Activated CD8-positive, alpha-beta memory T cell treated with anti-CD3 and anti-CD28 coated beads, Interleukin-2, amount 50 U/mL, for 4 hours (primary cell): ENCODE results near the gene CHKA.
"Not testable (repeated sequence)": the region's sequence is repeated elsewhere in the genome, so short reads cannot be mapped to it uniquely, and the experiment has no call there.

ENCODE experiments used
- DNase-seq: peaks from one replicate; pipeline ENCODE4 v3.0.0-alpha.2; 2020

The CHKA gene

GRCh38 chr11:68115285-68115684, 5.9 kb downstream of the CHKA start:
- no peak for DNase-seq

GRCh38 chr11:68113986-68114385, 7.2 kb downstream of the CHKA start:
- DNase-seq = no peak

GRCh38 chr11:68107689-68108088, 13.5 kb downstream of the CHKA start:
- DNase-seq = no peak

- no peak for DNase-seq
Measured at GRCh38 chr11:68106165-68106940, 14.8 kb downstream of the CHKA start.

GRCh38 chr11:68099474-68100405, 21.4 kb downstream of the CHKA start:
- peak; percentile 44 for DNase-seq

- DNase-seq = no peak
Measured at GRCh38 chr11:68099057-68099456, 22.1 kb downstream of the CHKA start.

GRCh38 chr11:68096962-68097361, 24.2 kb downstream of the CHKA start:
- no peak for DNase-seq

GRCh38 chr11:68093565-68093964, 27.6 kb downstream of the CHKA start:
- no peak for DNase-seq

- not testable (repeated sequence) for DNase-seq
Measured at GRCh38 chr11:68092946-68093345, 28.2 kb downstream of the CHKA start.

- DNase-seq = no peak
Measured at GRCh38 chr11:68092411-68092810, 28.8 kb downstream of the CHKA start.

GRCh38 chr11:68090706-68091105, 30.5 kb downstream of the CHKA start:
- DNase-seq = no peak

GRCh38 chr11:68090287-68090686, 30.9 kb downstream of the CHKA start:
- no peak for DNase-seq

GRCh38 chr11:68089679-68090078, 31.5 kb downstream of the CHKA start:
- no peak for DNase-seq

GRCh38 chr11:68083517-68083916, 37.7 kb downstream of the CHKA start:
- DNase-seq = no peak

GRCh38 chr11:68082481-68082880, 38.7 kb downstream of the CHKA start:
- DNase-seq = no peak

GRCh38 chr11:68081691-68082090, 39.5 kb downstream of the CHKA start:
- DNase-seq = no peak

- no peak for DNase-seq
Measured at GRCh38 chr11:68080860-68081259, 40.3 kb downstream of the CHKA start.

- DNase-seq = no peak
Measured at GRCh38 chr11:68077617-68078582, 43.3 kb downstream of the CHKA start.

GRCh38 chr11:68076371-68077042, 44.7 kb downstream of the CHKA start:
- no peak for DNase-seq

GRCh38 chr11:68074584-68075352, 46.4 kb downstream of the CHKA start:
- no peak for DNase-seq

GRCh38 chr11:68071281-68072048, 49.7 kb downstream of the CHKA start:
- DNase-seq = no peak
